T-helper 17 cell (primary cell): ENCODE data around the gene COMMD10. TPM values are rescaled to one million over a fixed set of nuclear protein-coding genes. Genes with fewer than 3 reads are reported as not detected.

Source experiments
- ATAC-seq: fragments of 150-1000 bp; cut with Tn5 transposase; 2 replicates; pipeline ENCODE4 v1.10.0; 2021; ENCODE audit warnings: mild to moderate bottlenecking, moderate library complexity
- DNase-seq, 3 donors: peaks; one replicate each; pipeline versions ENCODE4 v3.0.0 to v3.0.0-alpha.2; 2020 to 2021
- H3K9me3 ChIP-seq: one replicate; pipeline ENCODE4 v1.7.0; 2013; ENCODE audit warnings: low read length, mild to moderate bottlenecking; ENCODE audit not compliant: control insufficient read depth, poor library complexity, severe bottlenecking
- H3K27ac Mint-ChIP-seq: one replicate; pipeline ENCODE4 v1.8.0; 2022; ENCODE audit warnings: mild to moderate bottlenecking, moderate library complexity, mixed read lengths
- H3K27me3 Mint-ChIP-seq: one replicate; pipeline ENCODE4 v1.8.0; 2022; ENCODE audit warnings: mixed read lengths
- H3K36me3 Mint-ChIP-seq: one replicate; pipeline ENCODE4 v1.8.0; 2022; ENCODE audit warnings: low read depth, mixed read lengths
- H3K4me1 Mint-ChIP-seq: one replicate; pipeline ENCODE4 v1.8.0; 2022; ENCODE audit warnings: mild to moderate bottlenecking, mixed read lengths
- H3K4me3 Mint-ChIP-seq: one replicate; pipeline ENCODE4 v1.8.0; 2022; ENCODE audit warnings: mild to moderate bottlenecking, moderate library complexity, mixed read lengths
- total RNA-seq, 4 donors: library from RNA in 2 of 4; stranded (reverse) in 2 of 4; gene quantifications; one replicate each; pipeline ENCODE4 v1.2.3 and lab custom pipeline; 2022 to 2026

COMMD10 gene
- total RNA-seq, 2 donors from 2014 or later, result 31.3 to 32.5 TPM

GRCh38 chr5:116320486-116320885 is 235.7 kb downstream of the COMMD10 start:
- H3K4me3 Mint-ChIP-seq, result no peak overlapping the region
- ATAC-seq (no peak), DNase-seq (no peak)
- H3K27me3 Mint-ChIP-seq, result no peaks in the 10 kb centered on the region
- no peak overlapping the region for H3K27ac Mint-ChIP-seq
- peaks cover 9% of the 10 kb centered on the region for H3K9me3 ChIP-seq
- H3K36me3 Mint-ChIP-seq, result peaks cover 9% of the 10 kb centered on the region
- H3K4me1 Mint-ChIP-seq, result no peaks in the 10 kb centered on the region

- H3K4me3 Mint-ChIP-seq, result no peak overlapping the region
- H3K36me3 Mint-ChIP-seq, result no peaks in the 10 kb centered on the region
- H3K27me3 Mint-ChIP-seq, result no peaks in the 10 kb centered on the region
- H3K4me1 Mint-ChIP-seq, result no peaks in the 10 kb centered on the region
- no peak for DNase-seq
- ATAC-seq, result no peak
- H3K9me3 ChIP-seq, result peaks cover 9% of the 10 kb centered on the region
- H3K27ac Mint-ChIP-seq, result no peak overlapping the region
Measured at GRCh38 chr5:116329503-116329902, 244.7 kb downstream of the COMMD10 start.

GRCh38 chr5:116340799-116341198 is 256.0 kb downstream of the COMMD10 start:
- Mint-ChIP-seq H3K27ac (no peak overlapping the region), H3K4me1 (no peaks in the 10 kb centered on the region), H3K36me3 (peaks cover 7% of the 10 kb centered on the region), H3K27me3 (no peaks in the 10 kb centered on the region), H3K4me3 (no peak overlapping the region)
- no peak for ATAC-seq
- DNase-seq, result no peak
- H3K9me3 ChIP-seq, result peaks cover 1% of the 10 kb centered on the region

Other genes with a start within 250 kb of the COMMD10 start
- gene ATG12, start 243.5 kb upstream of the COMMD10 start, total RNA-seq, result 10 to 100 TPM; 58.0 to 64.2 TPM
- 10 to 100 TPM; 44.5 to 45.0 TPM for gene AP3S1, start 243.1 kb upstream of the COMMD10 start, total RNA-seq
- gene LVRN, start 122.5 kb upstream of the COMMD10 start, total RNA-seq, result not detected
- gene ARL14EPL, start 52.6 kb upstream of the COMMD10 start, total RNA-seq, result not detected